ENCODE results near the gene CYB561D1.
A peak's percentile ranks its signal among the peaks of the same experiment; 100 is the strongest.

Gene CYB561D1

GRCh38 chr1:109497449-109498160, 3.7 kb downstream of the CYB561D1 start:
- DNase-seq: no peak
- no peaks in the 10 kb centered on the region; the same call in 1 of the 2 replicates for H3K36me3 ChIP-seq
- no peak for TF ChIP-seq CTCF (IDR thresholded peaks at IDR 0.05; ENCODE audit: low read depth, low read length)
- no peaks in the 10 kb centered on the region; the same call in none of the 2 replicates for H3K4me1 ChIP-seq
- H3K9me3 ChIP-seq: no peaks in the 10 kb centered on the region
- H3K27me3 ChIP-seq: no peaks in the 10 kb centered on the region
- no peak overlapping the region for H3K4me3 ChIP-seq (ENCODE audit: low read depth, low read length)

GRCh38 chr1:109498161-109498801, 4.4 kb downstream of the CYB561D1 start:
- peak; percentile 74 for TF ChIP-seq CTCF (IDR thresholded peaks at IDR 0.05; ENCODE audit: low read depth, low read length)
- Histone ChIP-seq H3K36me3 (no peaks in the 10 kb centered on the region; the same call in 1 of the 2 replicates), H3K4me1 (no peaks in the 10 kb centered on the region; the same call in none of the 2 replicates), H3K4me3 (ENCODE audit: low read depth, low read length) (no peak overlapping the region), H3K9me3 (no peaks in the 10 kb centered on the region), H3K27me3 (no peaks in the 10 kb centered on the region)
- peak; percentile 82 for DNase-seq

DNA sequence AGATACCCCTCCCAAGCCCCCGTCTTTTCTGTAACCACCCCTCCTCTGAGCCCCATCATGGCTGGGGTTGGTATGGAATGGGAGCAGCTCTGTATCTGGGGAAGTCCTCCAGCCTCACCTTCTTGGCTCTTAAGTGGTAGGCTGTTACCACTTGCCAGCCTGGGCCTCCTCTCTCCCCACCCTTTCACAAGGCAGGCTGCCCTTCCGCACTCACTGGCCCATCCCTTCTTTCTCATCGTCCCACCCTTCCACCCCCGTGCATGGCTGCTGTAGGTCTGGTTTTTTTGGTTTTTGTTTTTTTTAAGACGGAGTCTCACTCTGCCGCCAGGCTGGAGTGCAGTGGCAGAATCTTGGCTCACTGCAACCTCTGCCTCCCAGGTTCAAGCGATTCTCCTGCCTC, 5.2 kb downstream of the CYB561D1 start:
- H3K9me3 ChIP-seq: no peaks in the 10 kb centered on the region
- DNase-seq: no peak
- H3K27me3 ChIP-seq: no peaks in the 10 kb centered on the region
- no peaks in the 10 kb centered on the region; the same call in none of the 2 replicates for H3K4me1 ChIP-seq
- H3K4me3 ChIP-seq (ENCODE audit: low read depth, low read length): no peak overlapping the region
- no peak for TF ChIP-seq CTCF (IDR thresholded peaks at IDR 0.05; ENCODE audit: low read depth, low read length)
- no peaks in the 10 kb centered on the region; the same call in 1 of the 2 replicates for H3K36me3 ChIP-seq

DNA sequence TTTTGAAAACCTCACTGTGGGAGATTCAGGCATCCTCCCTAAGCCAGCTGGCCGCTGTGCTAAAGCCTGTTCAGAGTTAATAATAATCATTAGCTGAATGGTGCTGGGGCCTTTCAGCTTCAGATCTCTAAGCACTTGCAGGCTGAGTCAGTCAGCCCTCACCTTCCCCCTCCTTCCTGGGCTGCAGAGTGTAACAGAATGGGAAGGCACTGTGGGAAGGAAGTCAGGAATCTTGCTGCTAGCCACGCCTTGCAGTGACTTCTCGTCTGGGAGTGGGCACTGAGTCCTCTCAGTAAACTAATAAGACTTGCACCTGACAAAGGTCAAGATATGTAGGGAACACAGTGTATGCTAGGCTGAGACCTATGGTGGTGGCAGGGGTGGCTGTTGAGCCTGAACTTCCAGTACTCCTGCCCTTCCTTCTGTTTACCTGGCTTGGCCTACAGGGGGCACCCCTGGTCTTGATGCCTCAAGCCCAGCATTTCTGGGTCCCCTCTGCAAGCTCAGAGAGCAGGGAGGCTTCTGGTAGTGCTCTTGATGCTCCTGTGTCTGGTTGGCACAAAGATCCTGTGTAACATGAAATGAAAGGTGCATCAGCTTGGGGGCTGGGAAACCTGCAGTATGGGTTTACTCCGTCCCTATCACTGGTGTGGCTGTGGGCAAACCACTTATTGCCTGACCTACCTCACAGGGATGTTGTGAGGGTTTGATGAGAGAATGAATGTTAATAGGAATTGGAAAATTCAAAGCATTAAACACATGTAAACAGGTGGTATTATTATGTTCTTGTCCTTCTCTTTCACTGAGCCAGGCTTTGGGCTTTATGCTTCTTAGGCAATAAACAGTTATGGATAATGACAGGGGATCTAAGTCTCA, 6.0 kb downstream of the CYB561D1 start:
- peak; percentile 64 for DNase-seq
- no peak overlapping the region for H3K4me3 ChIP-seq (ENCODE audit: low read depth, low read length)
- H3K27me3 ChIP-seq: no peaks in the 10 kb centered on the region
- no peaks in the 10 kb centered on the region; the same call in none of the 2 replicates for H3K4me1 ChIP-seq
- no peaks in the 10 kb centered on the region for H3K9me3 ChIP-seq
- TF ChIP-seq CTCF (IDR thresholded peaks at IDR 0.05; ENCODE audit: low read depth, low read length): peak; percentile 62
- no peaks in the 10 kb centered on the region; the same call in 1 of the 2 replicates for H3K36me3 ChIP-seq

- H3K4me1 ChIP-seq: no peaks in the 10 kb centered on the region; the same call in 1 of the 2 replicates
- no peaks in the 10 kb centered on the region for H3K27me3 ChIP-seq
- TF ChIP-seq CTCF (IDR thresholded peaks at IDR 0.05; ENCODE audit: low read depth, low read length): no peak
- H3K4me3 ChIP-seq (ENCODE audit: low read depth, low read length): no peak overlapping the region
- no peak for DNase-seq
- no peaks in the 10 kb centered on the region for H3K36me3 ChIP-seq
- H3K9me3 ChIP-seq: no peaks in the 10 kb centered on the region
Observed at GRCh38 chr1:109500941-109501381, 7.1 kb downstream of the CYB561D1 start.
